DOHH2 (cell line): ENCODE results near the gene ROR1.

ENCODE experiments used
- CTCF ChIP-seq: fragments of 200-600 bp; sonication (generic); IDR thresholded peaks from one replicate; pipeline ENCODE4 v1.5.1; 2014; ENCODE audit warnings: antibody characterized with exemption, mild to moderate bottlenecking, low read depth, low read length; ENCODE audit not compliant: poor library complexity, severe bottlenecking
- EZH2phosphoT487 ChIP-seq: fragments of 200-600 bp; sonication (generic); IDR thresholded peaks from 2 replicates; pipeline ENCODE4 v1.6.1; 2017; ENCODE audit warnings: borderline replicate concordance, mild to moderate bottlenecking, antibody characterized with exemption, low read length, moderate library complexity, mixed read lengths

- no peak for TF ChIP-seq CTCF
- TF ChIP-seq EZH2phosphoT487: no peak
Measured at GRCh38 chr1:63777965-63778880, 4.4 kb downstream of the ROR1 start.
